KMS-11 (cell line): ENCODE results near the gene GALNT10.

Source experiments
- H2AFZ ChIP-seq: fragments of 200-600 bp; sonication (generic); 2 replicates; pipeline ENCODE4 v1.6.1; 2016; ENCODE audit warnings: antibody characterized with exemption, mixed run types, low read depth
- H3K27ac ChIP-seq: fragments of 200-600 bp; sonication (generic); 2 replicates; pipeline ENCODE4 v1.6.1; 2016; ENCODE audit warnings: mild to moderate bottlenecking, mixed run types
- H3K27me3 ChIP-seq: fragments of 200-600 bp; sonication (generic); 2 replicates; pipeline ENCODE4 v1.6.1; 2017; ENCODE audit warnings: mild to moderate bottlenecking, low read depth, mixed run types, moderate library complexity; ENCODE audit not compliant: insufficient read depth
- H3K36me3 ChIP-seq: fragments of 200-600 bp; sonication (generic); 2 replicates; pipeline ENCODE4 v1.6.1; 2017; ENCODE audit warnings: mild to moderate bottlenecking, mixed run types; ENCODE audit not compliant: insufficient read depth
- H3K4me1 ChIP-seq: fragments of 200-600 bp; sonication (generic); 2 replicates; pipeline ENCODE4 v1.6.1; 2016; ENCODE audit warnings: mild to moderate bottlenecking, low read depth, mixed run types; ENCODE audit not compliant: poor library complexity, severe bottlenecking
- H3K4me2 ChIP-seq: fragments of 200-600 bp; sonication (generic); 2 replicates; pipeline ENCODE4 v1.7.0; 2016; ENCODE audit warnings: mild to moderate bottlenecking, mixed run types
- H3K4me3 ChIP-seq: fragments of 200-600 bp; sonication (generic); IDR thresholded peaks from 2 replicates; pipeline ENCODE4 v1.6.1; 2017; ENCODE audit warnings: low read depth, low read length, mixed read lengths; ENCODE audit not compliant: insufficient read depth
- H3K79me2 ChIP-seq: fragments of 200-600 bp; sonication (generic); 2 replicates; pipeline ENCODE4 v1.6.1; 2016; ENCODE audit warnings: low read depth, mixed run types; ENCODE audit not compliant: insufficient read depth
- H3K9ac ChIP-seq: fragments of 200-600 bp; sonication (generic); 2 replicates; pipeline ENCODE4 v1.6.1; 2016; ENCODE audit warnings: mild to moderate bottlenecking, mixed run types
- H4K20me1 ChIP-seq: fragments of 200-600 bp; sonication (generic); 2 replicates; pipeline ENCODE4 v1.6.1; 2016; ENCODE audit warnings: mild to moderate bottlenecking, mixed run types; ENCODE audit not compliant: insufficient read depth
- TF ChIP-seq, protein P1 (sequence below): fragments of 200-600 bp; sonication (generic); conservative IDR thresholded peaks from 2 replicates; pipeline ENCODE4 v1.6.1; 2017; ENCODE audit warnings: low read depth, mild to moderate bottlenecking, antibody characterized with exemption, low read length, moderate library complexity, mixed read lengths

Gene GALNT10

DNA sequence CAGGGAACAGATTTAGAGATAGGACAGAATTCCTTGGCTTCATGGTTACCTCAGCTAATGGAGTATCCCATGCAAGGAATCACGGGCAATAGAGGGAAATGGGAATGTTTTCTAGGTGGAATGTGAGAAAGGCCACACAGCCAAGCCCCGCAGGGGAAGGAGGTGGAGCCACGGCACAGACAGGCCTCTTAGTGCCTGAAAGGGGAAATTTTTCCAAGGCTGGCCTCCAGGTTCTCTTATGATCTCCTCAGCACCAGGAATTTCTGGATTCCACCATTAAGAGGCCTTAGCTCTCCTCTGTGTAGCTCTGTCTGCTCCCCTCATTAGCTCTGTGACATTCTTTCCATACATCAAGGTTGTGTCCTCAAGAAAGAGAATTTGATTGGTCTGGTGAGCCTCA is 124.7 kb downstream of the GALNT10 start:
- Histone ChIP-seq H3K4me1 (peaks cover 21% of the 10 kb centered on the region), H3K9ac (no peak overlapping the region), H4K20me1 (no peaks in the 10 kb centered on the region), H3K79me2 (no peaks in the 10 kb centered on the region), H3K4me2 (no peak overlapping the region), H2AFZ (no peak overlapping the region), H3K4me3 (no peak overlapping the region), H3K27me3 (no peaks in the 10 kb centered on the region), H3K36me3 (no peaks in the 10 kb centered on the region), H3K27ac (no peak overlapping the region)
- TF ChIP-seq, protein P1, sequence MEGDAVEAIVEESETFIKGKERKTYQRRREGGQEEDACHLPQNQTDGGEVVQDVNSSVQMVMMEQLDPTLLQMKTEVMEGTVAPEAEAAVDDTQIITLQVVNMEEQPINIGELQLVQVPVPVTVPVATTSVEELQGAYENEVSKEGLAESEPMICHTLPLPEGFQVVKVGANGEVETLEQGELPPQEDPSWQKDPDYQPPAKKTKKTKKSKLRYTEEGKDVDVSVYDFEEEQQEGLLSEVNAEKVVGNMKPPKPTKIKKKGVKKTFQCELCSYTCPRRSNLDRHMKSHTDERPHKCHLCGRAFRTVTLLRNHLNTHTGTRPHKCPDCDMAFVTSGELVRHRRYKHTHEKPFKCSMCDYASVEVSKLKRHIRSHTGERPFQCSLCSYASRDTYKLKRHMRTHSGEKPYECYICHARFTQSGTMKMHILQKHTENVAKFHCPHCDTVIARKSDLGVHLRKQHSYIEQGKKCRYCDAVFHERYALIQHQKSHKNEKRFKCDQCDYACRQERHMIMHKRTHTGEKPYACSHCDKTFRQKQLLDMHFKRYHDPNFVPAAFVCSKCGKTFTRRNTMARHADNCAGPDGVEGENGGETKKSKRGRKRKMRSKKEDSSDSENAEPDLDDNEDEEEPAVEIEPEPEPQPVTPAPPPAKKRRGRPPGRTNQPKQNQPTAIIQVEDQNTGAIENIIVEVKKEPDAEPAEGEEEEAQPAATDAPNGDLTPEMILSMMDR: no peak

DNA sequence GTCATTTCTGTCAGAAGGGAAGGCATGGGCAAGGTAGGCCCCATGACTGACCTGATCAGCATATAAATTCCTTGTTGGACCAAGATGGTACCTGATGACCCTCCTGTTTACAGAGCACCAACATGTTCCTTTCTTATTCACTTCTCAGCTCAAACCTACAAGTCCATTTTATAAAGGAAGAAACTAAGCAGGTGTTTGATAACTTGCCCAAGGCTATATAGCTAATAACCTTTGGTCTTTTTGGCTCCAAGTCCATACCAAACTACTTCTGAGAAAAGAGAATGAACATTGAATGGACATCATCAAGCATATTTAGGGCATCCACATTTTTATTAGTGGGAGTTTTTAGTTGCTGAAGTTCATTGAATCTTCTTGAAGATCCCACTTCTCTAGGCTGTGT is 125.2 kb downstream of the GALNT10 start:
- Histone ChIP-seq H2AFZ (no peak overlapping the region), H3K27me3 (no peaks in the 10 kb centered on the region), H3K4me3 (no peak overlapping the region), H4K20me1 (no peaks in the 10 kb centered on the region), H3K4me2 (no peak overlapping the region), H3K4me1 (peaks cover 21% of the 10 kb centered on the region), H3K79me2 (no peaks in the 10 kb centered on the region), H3K27ac (no peak overlapping the region), H3K36me3 (no peaks in the 10 kb centered on the region), H3K9ac (no peak overlapping the region)
- TF ChIP-seq, protein P1: no peak

DNA sequence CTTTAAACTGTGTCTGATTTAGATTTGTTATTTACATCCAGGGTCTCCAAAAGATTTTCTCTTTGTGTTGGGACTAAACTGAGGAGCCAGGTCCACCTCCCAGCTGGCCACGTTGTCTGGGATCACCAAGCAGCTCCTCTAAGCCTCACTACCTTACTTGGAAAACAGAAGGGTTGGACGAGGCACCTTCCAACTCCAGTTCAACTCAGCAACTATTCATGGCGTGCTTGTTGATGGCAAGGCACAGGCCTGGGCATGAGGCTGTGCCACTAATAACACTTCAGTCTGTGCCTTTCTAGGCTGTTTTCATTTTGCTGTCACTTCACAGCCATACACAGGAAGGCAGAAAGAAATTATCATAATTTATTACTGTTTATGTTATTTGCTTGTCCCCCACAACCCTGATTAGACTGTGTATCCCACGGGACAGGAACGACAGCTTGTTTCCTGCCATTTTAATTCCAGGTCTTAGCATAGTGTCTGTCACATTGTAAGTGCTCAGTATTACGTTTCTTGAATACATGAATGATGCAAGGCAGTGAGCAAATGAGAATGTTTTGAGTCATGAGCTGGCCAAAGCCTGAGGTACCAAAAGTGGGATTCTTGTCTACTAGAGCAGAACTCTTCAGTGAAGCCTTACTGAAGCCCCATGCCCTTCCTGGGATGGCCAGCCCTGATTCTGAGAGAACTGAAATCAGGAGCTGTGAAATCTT is 125.8 kb downstream of the GALNT10 start:
- Histone ChIP-seq H3K79me2 (no peaks in the 10 kb centered on the region), H3K27ac (no peak overlapping the region), H3K36me3 (no peaks in the 10 kb centered on the region), H2AFZ (no peak overlapping the region), H3K9ac (no peak overlapping the region), H3K4me1 (peaks cover 16% of the 10 kb centered on the region), H3K4me3 (no peak overlapping the region), H4K20me1 (no peaks in the 10 kb centered on the region), H3K4me2 (no peak overlapping the region), H3K27me3 (no peaks in the 10 kb centered on the region)
- TF ChIP-seq, protein P1: no peak

DNA sequence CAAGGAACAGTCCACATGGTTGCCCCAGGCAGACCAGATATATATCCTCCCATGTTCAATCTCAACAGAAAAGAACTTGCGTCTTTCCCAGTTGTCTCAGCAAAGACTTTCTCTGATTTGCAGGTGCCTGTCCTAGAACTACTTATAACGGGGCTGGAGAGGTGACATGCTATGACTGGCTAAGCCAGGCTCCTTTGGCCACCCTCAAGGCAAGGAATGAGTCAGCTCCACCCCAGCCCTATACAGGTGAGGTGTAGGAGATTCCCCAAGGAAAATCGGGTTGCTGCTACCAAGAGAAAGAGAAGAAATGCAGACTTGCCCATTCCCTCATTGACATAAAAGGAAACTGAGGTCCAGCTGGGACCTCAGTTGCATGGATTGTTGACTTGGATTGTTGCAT is 127.4 kb downstream of the GALNT10 start:
- TF ChIP-seq, protein P1: no peak
- Histone ChIP-seq H3K27me3 (no peaks in the 10 kb centered on the region), H3K4me2 (no peak overlapping the region)

More for the DNA sequence above, 127.4 kb downstream of the GALNT10 start:
- H4K20me1 ChIP-seq: no peaks in the 10 kb centered on the region
- H2AFZ ChIP-seq: no peak overlapping the region
- peaks cover 8% of the 10 kb centered on the region for H3K4me1 ChIP-seq
- no peak overlapping the region for H3K27ac ChIP-seq
- no peak overlapping the region for H3K9ac ChIP-seq
- H3K36me3 ChIP-seq: no peaks in the 10 kb centered on the region
- no peaks in the 10 kb centered on the region for H3K79me2 ChIP-seq
- no peak overlapping the region for H3K4me3 ChIP-seq
